RWPE1 (cell line): ENCODE measurements around the gene FMN2.

Source experiments
- CTCF ChIA-PET: fragments of 350-600 bp; sonication (Branson Sonifier 250); formaldehyde crosslinking; extraction: SDS; loops from one replicate; lab custom pipeline; 2021; lab: Yijun Ruan, JAX
- POLR2A ChIA-PET: fragments of 400-600 bp; formaldehyde crosslinking; extraction: SDS; loops from one replicate; lab custom pipeline; 2020; ENCODE audit warnings: antibody characterized with exemption; ENCODE audit not compliant: low non-redundant PET; lab: Yijun Ruan, JAX
- DNase-seq: peaks from one replicate; pipeline ENCODE4 v3.0.0; 2012; ENCODE audit warnings: low spot score
- H3K27ac ChIP-seq: fragments of 450-650 bp; 2 replicates; pipeline ENCODE4 v1.5.1; 2017
- CTCF ChIP-seq: fragments of 450-650 bp; conservative IDR thresholded peaks from 2 replicates; pipeline ENCODE4 v1.5.1; 2017; ENCODE audit warnings: low read depth, mild to moderate bottlenecking

The FMN2 gene

DNA sequence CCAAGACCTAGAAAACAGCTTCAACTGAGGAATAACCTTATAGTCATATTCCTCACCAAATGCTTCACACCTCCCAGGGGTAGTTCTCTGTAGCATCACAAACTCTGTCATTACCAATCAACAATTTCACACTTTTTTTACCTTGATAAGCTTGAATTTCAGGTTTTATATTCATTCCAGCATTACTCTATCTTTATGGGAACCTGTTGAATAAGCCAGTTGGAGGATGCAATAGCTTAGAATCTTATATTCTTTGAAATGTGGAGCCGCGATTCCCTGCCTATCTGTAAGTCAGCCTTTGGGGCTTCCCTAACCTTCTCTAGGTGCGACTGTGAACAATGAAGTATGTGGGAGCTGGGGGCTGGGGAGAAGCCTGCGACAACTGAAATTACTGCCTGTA is 374.8 kb downstream of the FMN2 start:
- POLR2A ChIA-PET = no interaction called here

DNA sequence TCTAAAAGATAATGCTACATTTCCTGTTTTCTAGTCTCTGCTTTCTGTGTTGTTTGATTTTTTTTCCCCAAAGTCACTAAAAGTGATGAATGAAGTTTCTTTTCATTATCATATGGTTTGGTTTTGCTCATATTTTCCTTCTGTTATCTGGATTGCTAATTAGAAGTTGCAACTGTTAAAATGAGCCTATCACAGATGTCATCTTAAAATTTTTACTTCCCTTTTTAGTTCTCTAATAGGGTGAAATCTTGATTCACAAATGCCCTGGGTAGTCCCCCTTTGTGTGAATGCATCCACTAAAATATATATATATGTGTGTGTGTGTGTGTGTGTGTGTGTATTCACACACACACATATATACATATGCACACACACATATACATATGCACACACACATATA is 376.2 kb downstream of the FMN2 start:
- H3K27ac ChIP-seq = no peak overlapping the region
- TF ChIP-seq CTCF = no peak
- DNase-seq = no peak
- ChIA-PET POLR2A (no interaction called here), CTCF (no interaction called here)

More for the DNA sequence above, 374.8 kb downstream of the FMN2 start:
- H3K27ac ChIP-seq = no peak overlapping the region
- TF ChIP-seq CTCF = no peak
- CTCF ChIA-PET = no interaction called here
- DNase-seq = no peak

- CTCF ChIA-PET = interaction anchor here (0.6 kb wide), 1 partner anchor 12 kb away, joined by 3 read pairs; no protein-coding TSS in a partner anchor
- no peak overlapping the region for H3K27ac ChIP-seq
- no peak for DNase-seq
- POLR2A ChIA-PET = no interaction called here
- no peak for TF ChIP-seq CTCF
These were observed 377.0 kb downstream of the FMN2 start for GRCh38 chr1:240468656-240469055.

DNA sequence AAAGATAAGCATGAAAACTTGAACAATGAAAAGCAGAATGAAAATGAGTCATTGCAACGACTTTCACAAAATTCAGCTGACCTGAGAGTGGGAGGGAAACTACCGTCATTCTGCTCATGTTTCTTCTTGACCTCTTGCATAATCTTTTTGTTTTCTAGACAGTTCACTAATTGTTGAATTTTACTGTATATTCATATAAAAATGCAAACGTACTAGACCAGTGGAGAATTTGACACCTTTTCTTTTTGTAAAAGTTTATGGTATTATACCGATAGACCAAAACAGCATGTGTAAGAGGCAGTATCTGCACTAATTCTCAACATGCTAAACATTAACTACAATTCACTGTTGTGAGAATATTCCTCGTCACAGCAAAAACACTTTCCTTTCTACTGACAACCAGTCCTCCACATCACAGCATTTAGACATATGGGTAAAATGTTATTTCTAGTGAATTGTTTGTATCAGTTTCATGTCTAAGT is 382.5 kb downstream of the FMN2 start:
- CTCF ChIA-PET = interaction anchor here (0.7 kb wide), 1 partner anchor 55 kb away, joined by 3 read pairs; no protein-coding TSS in a partner anchor
- POLR2A ChIA-PET = no interaction called here
- DNase-seq = peak; percentile 37
- H3K27ac ChIP-seq = no peak overlapping the region
- no peak for TF ChIP-seq CTCF

DNA sequence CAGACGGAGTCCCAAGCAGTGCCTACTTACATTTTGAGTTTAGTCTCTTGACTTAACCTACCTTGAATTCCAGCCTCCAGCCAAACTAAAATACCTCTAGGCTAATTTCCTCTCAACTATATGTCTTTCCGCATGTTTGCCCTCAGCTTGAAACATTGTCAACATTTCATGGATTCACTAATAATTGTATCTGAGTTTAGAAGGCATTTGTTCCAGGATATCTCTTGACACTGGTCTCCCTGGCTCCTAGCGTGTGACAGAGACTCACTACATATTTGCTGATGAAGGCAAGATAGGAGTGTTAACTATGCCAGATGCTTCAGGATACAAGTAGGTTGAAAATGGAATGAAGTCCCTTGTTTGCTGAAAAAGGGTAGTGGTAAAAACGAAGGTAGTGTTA is 384.1 kb downstream of the FMN2 start:
- TF ChIP-seq CTCF = no peak
- no peak overlapping the region for H3K27ac ChIP-seq
- CTCF ChIA-PET = no interaction called here
- DNase-seq = no peak
- POLR2A ChIA-PET = no interaction called here

DNA sequence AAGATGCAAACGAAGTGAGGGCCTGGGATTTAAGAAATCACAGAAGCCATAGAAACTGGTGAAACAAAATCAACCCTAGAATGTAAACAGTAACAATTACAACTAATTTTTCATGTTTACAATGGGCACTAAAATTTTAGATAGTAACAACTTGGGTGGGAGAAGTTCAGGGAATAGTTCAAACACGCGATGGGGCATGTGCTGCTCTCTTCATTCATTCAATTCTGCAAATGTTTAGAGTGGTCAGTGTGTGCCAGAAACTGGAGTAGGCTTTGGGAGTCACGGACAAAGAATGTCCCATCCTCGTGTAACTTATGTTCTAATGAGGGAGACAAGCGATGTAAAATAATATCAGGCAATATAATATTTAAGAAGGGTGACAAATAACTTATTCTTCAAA is 386.9 kb downstream of the FMN2 start:
- POLR2A ChIA-PET = no interaction called here
- CTCF ChIA-PET = interaction anchor here (0.5 kb wide), 1 partner anchor 269 kb away, joined by 3 read pairs; no protein-coding TSS in a partner anchor
- no peak for DNase-seq
- H3K27ac ChIP-seq = no peak overlapping the region
- TF ChIP-seq CTCF = no peak
